Stomach (tissue), 9 donors: Measurements from ENCODE around the gene NXT1. TPM values are rescaled to one million over a fixed set of nuclear protein-coding genes. Genes with fewer than 3 reads are reported as not detected.

Experiments used
- DNase-seq, 2 donors: peaks; one replicate each; pipeline versions ENCODE4 v3.0.0 to v3.0.0-alpha.2; 2013 to 2019
- H3K27ac ChIP-seq, 5 donors: fragments of 200-600 bp in 4 of 5; sonication (generic) in 4 of 5; one replicate each; pipeline ENCODE4 v1.5.1; 2013 to 2019; ENCODE audit warnings: mild to moderate bottlenecking in 1 of 5, moderate library complexity in 1 of 5
- H3K27me3 ChIP-seq, 3 donors: fragments of 200-600 bp; sonication (generic); one replicate each; pipeline ENCODE4 v1.5.1; 2017 to 2019; ENCODE audit warnings: mixed run types in 1 of 3
- H3K36me3 ChIP-seq, 4 donors: fragments of 200-600 bp; sonication (generic); 1 replicate in 3 of 4; 2 replicates in 1 of 4; pipeline ENCODE4 v1.5.1; 2016 to 2019
- H3K4me1 ChIP-seq, 4 donors: fragments of 200-600 bp; sonication (generic); one replicate each; pipeline ENCODE4 v1.5.1; 2016 to 2019
- H3K4me3 ChIP-seq, 4 donors: fragments of 200-600 bp; sonication (generic) in 3 of 4; one replicate each; pipeline ENCODE4 v1.5.1; 2016 to 2019; ENCODE audit warnings: mild to moderate bottlenecking in 1 of 4
- H3K9me3 ChIP-seq, 4 donors: fragments of 200-600 bp; sonication (generic); one replicate each; pipeline ENCODE4 v1.5.1; 2016 to 2019
- CTCF ChIP-seq, 7 experiments: fragments of 450-650 bp in 4 of 7; fragments of 200-600 bp in 3 of 7; sonication (generic) in 3 of 7; IDR thresholded peaks; one replicate each; pipeline ENCODE4 v1.5.1; 2016 to 2019; ENCODE audit warnings: antibody characterized with exemption in 7 of 7, control low read depth in 2 of 7, mild to moderate bottlenecking in 1 of 7
- EP300 ChIP-seq: sonication (generic); formaldehyde crosslinking; IDR thresholded peaks from one replicate; pipeline ENCODE4 v1.6.1; 2017; ENCODE audit warnings: antibody characterized with exemption
- POLR2A ChIP-seq, 4 donors: fragments of 450-650 bp; IDR thresholded peaks; one replicate each; pipeline ENCODE4 v1.6.1; 2016; ENCODE audit warnings: antibody characterized with exemption in 4 of 4, control low read depth in 2 of 4, mild to moderate bottlenecking in 1 of 4, moderate library complexity in 1 of 4
- POLR2AphosphoS5 ChIP-seq, 3 donors: sonication (generic); formaldehyde crosslinking; IDR thresholded peaks; one replicate each; pipeline ENCODE4 v1.6.1; 2016; ENCODE audit warnings: antibody characterized with exemption in 3 of 3
- WGBS, 5 donors: extraction: QIAGEN DNeasy Blood & Tissue Kit in 3 of 5; methylation state at CpG; one replicate each; pipeline versions ENCODE4 v1.1.5 to v1.1.7; 2013 to 2018; 5-methylcytosine and 5-hydroxymethylcytosine counted together
- intact Hi-C: fragments of 100-400 bp; cut with DNase I; formaldehyde crosslinking; loops from one replicate; pipeline ENCODE4 v1.15.1; 2023; ENCODE audit warnings: low total_unique reads
- polyA plus RNA-seq, 3 donors: library from polyadenylated mRNA; stranded (reverse); fragments of 200-250 nt; gene quantifications; one replicate each; pipeline ENCODE4 v1.2.3, GENCODE V29; 2013
- total RNA-seq, 5 donors: library from RNA; depleted of rRNA; stranded (reverse); fragments of >200 nt; gene quantifications; one replicate each; pipeline versions ENCODE4 v1.1.0 to v1.2.3, GENCODE V29; 2014 to 2016
- donor health status: healthy with polysubstance abuse.
- donor health status: Bipolar disorder and iron deficiency.
- donor health status: healthy.

Gene NXT1
- total and polyA plus RNA-seq, 8 donors = 2.3 to 24.8 (median 13.7) TPM

GRCh38 chr20:23326774-23327173, 23.8 kb upstream of the NXT1 start:
- WGBS, 5 donors = 61 to 98% (median 86%) methylated on average over 2 to 8 of the region's 8 CpGs
- TF ChIP-seq EP300 (no peak), CTCF (IDR thresholded peaks at IDR 0.05) (no peak), POLR2AphosphoS5 (IDR thresholded peaks at IDR 0.05) (no peak), POLR2A (IDR thresholded peaks at IDR 0.05) (no peak)
- no peaks in the 10 kb centered on the region for H3K36me3 ChIP-seq
- H3K4me1 ChIP-seq = no peaks in the 10 kb centered on the region
- H3K9me3 ChIP-seq = no peaks in the 10 kb centered on the region
- H3K4me3 ChIP-seq = no peak overlapping the region
- H3K27me3 ChIP-seq = no peaks in the 10 kb centered on the region
- DNase-seq = no peak
- intact Hi-C loops = no loop called here
- H3K27ac ChIP-seq = no peak overlapping the region

GRCh38 chr20:23327617-23328333, 22.8 kb upstream of the NXT1 start:
- no peaks in the 10 kb centered on the region for H3K36me3 ChIP-seq
- no peak overlapping the region for H3K27ac ChIP-seq
- no peak for TF ChIP-seq EP300
- no peak for TF ChIP-seq POLR2AphosphoS5 (IDR thresholded peaks at IDR 0.05)
- no peaks in the 10 kb centered on the region for H3K27me3 ChIP-seq
- WGBS, 5 donors = 87 to 93% (median 91%) methylated on average over 15 of the region's 15 CpGs
- intact Hi-C loops = no loop called here
- H3K4me3 ChIP-seq = no peak overlapping the region
- no peaks in the 10 kb centered on the region for H3K4me1 ChIP-seq
- no peak for DNase-seq
- H3K9me3 ChIP-seq = no peaks in the 10 kb centered on the region

GRCh38 chr20:23331450-23332350, 18.9 kb upstream of the NXT1 start:
- H3K9me3 ChIP-seq = no peaks in the 10 kb centered on the region
- no peak overlapping the region for H3K27ac ChIP-seq
- DNase-seq = no peak
- no peaks in the 10 kb centered on the region for H3K36me3 ChIP-seq
- WGBS, 5 donors = 74 to 79% (median 76%) methylated on average over 8 of the region's 8 CpGs
- TF ChIP-seq CTCF (IDR thresholded peaks at IDR 0.05) (no peak), POLR2A (IDR thresholded peaks at IDR 0.05) (no peak), EP300 (no peak), POLR2AphosphoS5 (IDR thresholded peaks at IDR 0.05) (no peak)
- no peaks in the 10 kb centered on the region for H3K27me3 ChIP-seq
- H3K4me1 ChIP-seq = no peaks in the 10 kb centered on the region
- H3K4me3 ChIP-seq = no peak overlapping the region
- intact Hi-C loops = no loop called here

- intact Hi-C loops = no loop called here
Observed at GRCh38 chr20:23332467-23332866, 18.1 kb upstream of the NXT1 start.

More at GRCh38 chr20:23332467-23332866, 18.1 kb upstream of the NXT1 start:
- H3K36me3 ChIP-seq = no peaks in the 10 kb centered on the region
- no peak for TF ChIP-seq POLR2AphosphoS5 (IDR thresholded peaks at IDR 0.05)
- no peak for TF ChIP-seq EP300
- TF ChIP-seq POLR2A (IDR thresholded peaks at IDR 0.05) = no peak
- TF ChIP-seq CTCF (IDR thresholded peaks at IDR 0.05) = no peak
- no peaks in the 10 kb centered on the region for H3K9me3 ChIP-seq
- H3K4me3 ChIP-seq = no peak overlapping the region
- no peak overlapping the region for H3K27ac ChIP-seq
- 37 to 64% (median 51%) methylated on average over 2 of the region's 2 CpGs for WGBS, 5 donors
- no peaks in the 10 kb centered on the region for H3K27me3 ChIP-seq
- no peak for DNase-seq
- H3K4me1 ChIP-seq = no peaks in the 10 kb centered on the region
